Measurements from ENCODE around the gene CFHR3.
"Not testable (repeated sequence)": the region's sequence is repeated elsewhere in the genome, so short reads cannot be mapped to it uniquely, and the experiment has no call there.

CFHR3 gene

DNA sequence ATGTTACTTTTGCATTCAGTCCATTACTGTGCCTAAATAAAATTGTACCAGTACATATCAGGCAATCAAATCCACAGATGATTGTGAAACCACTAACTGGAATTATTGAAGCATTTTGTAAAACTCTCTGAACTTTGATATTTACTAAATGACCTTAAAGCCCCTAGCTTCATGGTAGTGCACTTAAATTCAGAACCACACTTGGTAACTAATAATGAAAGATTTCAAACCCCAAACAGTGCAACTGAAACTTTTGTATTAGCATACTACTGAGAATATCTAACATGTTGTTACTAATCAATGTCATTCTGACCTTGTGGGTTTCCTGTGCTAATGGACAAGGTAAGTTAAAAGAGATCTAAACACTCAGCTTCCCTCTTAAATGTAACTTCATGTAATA, at the start of gene CFHR3:
Gene CFHR3 (plus strand): TSS at position 238 of the 400 bp plus-strand sequence. CDS start 47 bp downstream, at position 285.
- DNase-seq (ENCODE audit: low read depth, low spot score) = no peak

DNA sequence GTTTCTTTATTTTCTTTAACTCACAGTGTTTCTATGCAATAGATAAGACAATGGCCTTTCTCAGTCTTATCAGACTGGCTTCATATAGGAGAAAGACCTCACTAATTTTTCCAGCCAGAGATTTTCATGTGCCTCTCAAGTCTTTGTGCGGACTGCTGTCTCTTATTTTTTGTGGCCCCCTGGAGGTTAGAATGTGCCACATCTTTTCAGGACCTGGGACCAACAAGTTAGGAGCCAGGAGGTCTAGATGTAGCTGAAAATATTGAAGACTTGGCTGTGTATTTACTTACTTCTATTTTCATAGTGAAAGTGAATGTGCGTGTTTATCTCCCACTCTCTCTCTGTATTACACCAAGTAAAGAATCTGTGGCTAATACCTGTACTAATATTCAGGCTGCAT, 42.1 kb upstream of the CFHR3 start:
- DNase-seq (ENCODE audit: low read depth, low spot score) = peak; percentile 7

GRCh38 chr1:196733091-196733970, 41.3 kb upstream of the CFHR3 start:
- DNase-seq (ENCODE audit: low read depth, low spot score) = no peak

GRCh38 chr1:196734006-196734405, 40.6 kb upstream of the CFHR3 start:
- no peak for DNase-seq (ENCODE audit: low read depth, low spot score)

GRCh38 chr1:196734460-196734859, 40.2 kb upstream of the CFHR3 start:
- no peak for DNase-seq (ENCODE audit: low read depth, low spot score)

- no peak for DNase-seq (ENCODE audit: low read depth, low spot score)
These were observed 35.9 kb upstream of the CFHR3 start for GRCh38 chr1:196738730-196739129.

GRCh38 chr1:196743244-196743643, 31.4 kb upstream of the CFHR3 start:
- DNase-seq (ENCODE audit: low read depth, low spot score) = not testable (repeated sequence)

DNA sequence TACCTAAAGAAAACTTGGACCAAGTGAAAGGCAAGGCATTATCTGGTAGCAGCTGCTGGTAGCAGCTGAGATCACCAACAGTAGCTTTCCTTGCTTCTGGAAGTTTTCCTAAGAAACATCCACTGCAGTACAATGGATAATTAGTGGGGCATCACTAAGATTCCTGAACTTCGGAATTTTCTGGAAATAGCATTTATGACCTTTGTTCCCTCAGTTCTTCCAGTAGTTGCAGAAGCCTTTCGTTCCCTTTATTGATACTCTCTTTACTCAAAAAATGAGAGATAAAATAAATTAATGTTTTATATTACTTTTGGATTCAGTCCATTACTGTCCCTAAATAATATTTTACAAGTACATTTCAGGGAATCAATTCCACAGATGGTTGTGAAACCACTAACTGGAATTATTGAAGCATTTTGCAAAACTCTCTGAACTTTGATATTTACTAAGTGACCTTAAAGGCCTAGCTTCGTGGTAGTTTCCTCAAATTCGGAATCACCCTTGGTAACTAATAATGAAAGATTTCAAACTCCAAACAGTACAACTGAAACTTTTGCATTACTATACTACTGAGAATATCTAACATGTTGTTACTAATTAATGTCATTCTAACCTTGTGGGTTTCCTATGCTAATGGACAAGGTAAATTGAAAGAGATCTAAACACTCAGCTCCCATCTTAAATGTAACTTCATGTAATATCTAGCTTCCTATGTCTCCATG, 9.5 kb upstream of the CFHR3 start:
- not testable (repeated sequence) for DNase-seq (ENCODE audit: low read depth, low spot score)

- DNase-seq (ENCODE audit: low read depth, low spot score) = not testable (repeated sequence)
These were observed 4.8 kb upstream of the CFHR3 start for GRCh38 chr1:196769823-196770222.

- DNase-seq (ENCODE audit: low read depth, low spot score) = no peak
These were observed 927 bp upstream of the CFHR3 start for GRCh38 chr1:196773713-196774112.

GRCh38 chr1:196774175-196774574, 465 bp upstream of the CFHR3 start:
- no peak for DNase-seq (ENCODE audit: low read depth, low spot score)

GRCh38 chr1:196777603-196778002, 3.0 kb downstream of the CFHR3 start:
- no peak for DNase-seq (ENCODE audit: low read depth, low spot score)

DNA sequence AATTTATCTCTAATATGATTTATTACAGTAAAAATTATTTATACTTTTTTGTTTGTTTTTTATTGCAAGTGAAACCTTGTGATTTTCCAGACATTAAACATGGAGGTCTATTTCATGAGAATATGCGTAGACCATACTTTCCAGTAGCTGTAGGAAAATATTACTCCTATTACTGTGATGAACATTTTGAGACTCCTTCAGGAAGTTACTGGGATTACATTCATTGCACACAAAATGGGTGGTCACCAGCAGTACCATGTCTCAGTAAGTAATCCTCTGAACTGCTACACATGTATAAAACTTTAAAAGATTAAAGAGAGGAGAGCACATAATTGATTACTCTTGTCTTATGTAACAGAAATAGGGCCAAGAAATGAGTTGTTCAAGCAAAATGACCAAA, 4.5 kb downstream of the CFHR3 start:
- DNase-seq (ENCODE audit: low read depth, low spot score) = no peak

DNA sequence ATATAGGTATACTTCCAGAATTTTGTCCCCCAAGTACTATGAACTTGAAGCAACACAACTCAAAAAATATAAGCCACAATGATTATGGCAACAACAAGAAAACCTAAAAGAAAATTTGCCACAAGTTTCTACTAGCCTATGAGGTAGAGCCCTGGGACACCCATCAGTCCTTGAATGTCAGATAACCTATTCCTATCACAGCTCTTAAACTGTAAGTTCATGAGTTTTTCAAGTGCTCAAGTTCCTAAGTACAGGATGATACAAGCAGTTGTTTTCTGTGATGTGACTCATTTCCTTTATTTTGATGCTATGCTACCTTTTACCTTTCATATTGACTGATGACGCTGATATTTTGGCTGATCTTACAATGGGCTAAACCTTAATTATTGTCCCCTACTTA, 16.6 kb downstream of the CFHR3 start:
- DNase-seq (ENCODE audit: low read depth, low spot score) = not testable (repeated sequence)

DNA sequence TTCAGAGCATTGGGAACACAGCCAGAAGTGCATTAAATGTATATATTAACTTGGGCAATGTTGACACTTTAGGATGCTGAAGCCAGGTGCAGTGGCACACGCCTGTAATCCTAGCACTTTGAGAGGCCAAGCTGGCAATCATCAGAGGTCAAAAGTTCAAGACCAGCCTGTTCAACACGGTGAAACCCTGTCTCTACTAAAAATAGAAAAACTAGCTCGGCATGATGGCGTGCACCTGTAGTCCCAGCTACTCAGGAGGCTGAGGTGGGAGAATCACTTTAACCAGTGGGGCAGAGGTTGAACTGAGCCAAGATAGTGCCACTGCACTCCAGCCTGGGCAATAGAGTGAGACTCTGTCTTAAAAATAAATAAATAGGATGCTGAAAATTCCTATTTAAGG, 19.5 kb downstream of the CFHR3 start:
- DNase-seq (ENCODE audit: low read depth, low spot score) = not testable (repeated sequence)

- DNase-seq (ENCODE audit: low read depth, low spot score) = no peak
These were observed 23.3 kb downstream of the CFHR3 start for GRCh38 chr1:196797891-196798290.

GRCh38 chr1:196801920-196802319, 27.3 kb downstream of the CFHR3 start:
- not testable (repeated sequence) for DNase-seq (ENCODE audit: low read depth, low spot score)

DNA sequence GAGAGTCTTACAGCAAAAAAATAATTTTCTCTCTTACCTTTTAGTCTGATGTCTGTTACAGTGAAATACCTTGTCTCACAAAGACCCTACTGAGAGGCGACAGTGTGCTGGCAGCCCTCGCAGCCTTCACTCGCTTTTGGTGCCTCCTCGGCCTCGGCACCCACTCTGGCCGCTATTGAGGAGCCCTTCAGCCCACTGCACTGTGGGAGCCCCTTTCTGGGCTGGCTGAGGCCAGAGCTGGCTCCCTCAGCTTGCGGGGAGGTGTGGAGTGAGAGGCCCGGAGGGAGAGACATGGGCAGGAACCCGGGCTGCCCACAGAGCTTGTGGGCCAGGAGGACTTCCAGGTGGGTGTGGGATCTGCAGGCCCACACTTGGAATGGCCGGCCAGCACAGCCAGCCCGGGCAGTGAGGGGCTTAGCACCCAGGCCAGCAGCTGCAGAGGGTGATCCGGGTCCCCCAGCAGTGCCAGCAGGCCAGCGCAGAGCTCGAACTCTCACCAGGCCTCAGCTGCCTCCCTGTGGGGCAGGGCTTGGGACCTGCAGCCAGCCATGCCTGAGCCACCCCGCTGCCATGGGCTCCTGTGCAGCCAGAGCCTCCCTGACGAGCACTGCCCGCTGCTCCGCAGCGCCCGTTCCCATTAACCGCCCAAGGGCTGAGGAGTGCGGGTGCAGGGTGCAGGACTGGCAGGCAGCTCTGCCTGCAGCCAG, 34.0 kb downstream of the CFHR3 start:
- no peak for DNase-seq (ENCODE audit: low read depth, low spot score)

GRCh38 chr1:196817442-196817841, 42.8 kb downstream of the CFHR3 start:
- peak; percentile 17 for DNase-seq (ENCODE audit: low read depth, low spot score)

- not testable (repeated sequence) for DNase-seq (ENCODE audit: low read depth, low spot score)
These were observed 44.9 kb downstream of the CFHR3 start, which contains the start of gene CFHR1 for GRCh38 chr1:196819531-196819930. Gene CFHR1, plus strand, starts transcription at chr1:196819731. Its CDS starts 114 bp downstream, at chr1:196819845.

DNA sequence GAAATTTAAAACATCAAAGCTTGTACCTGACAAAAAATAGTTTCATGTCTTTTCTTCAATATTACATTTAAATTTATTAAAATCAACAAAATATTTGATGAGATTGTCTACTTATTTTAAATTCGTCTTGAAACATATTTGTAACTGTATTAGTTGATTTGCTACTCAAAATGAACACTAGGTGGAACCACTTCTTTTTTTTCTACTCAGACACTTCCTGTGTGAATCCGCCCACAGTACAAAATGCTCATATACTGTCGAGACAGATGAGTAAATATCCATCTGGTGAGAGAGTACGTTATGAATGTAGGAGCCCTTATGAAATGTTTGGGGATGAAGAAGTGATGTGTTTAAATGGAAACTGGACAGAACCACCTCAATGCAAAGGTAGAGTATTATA, 53.2 kb downstream of the CFHR3 start:
- DNase-seq (ENCODE audit: low read depth, low spot score) = not testable (repeated sequence)

Data from ELF-1 (cell line).